HCT116 (cell line): Measurements from ENCODE around the gene MICALL2. TPM values are rescaled to one million over a fixed set of nuclear protein-coding genes. Genes with fewer than 3 reads are reported as not detected.

Experiments used
- ATAC-seq: fragments of 200-7000 bp; cut with Tn5 transposase; 2 replicates; pipeline ENCODE4 v1.9.1; 2020; ENCODE audit warnings: mild to moderate bottlenecking, moderate library complexity
- BruUV-seq: library from RNA; stranded (reverse); fragments of 400-500 nt; replicated peaks from 2 replicates; lab custom pipeline; 2021; lab: Mats Ljungman, UMichigan
- CTCF ChIA-PET: fragments of 300-600 bp; sonication (Branson Sonifier 250); formaldehyde crosslinking; loops from one replicate; lab custom pipeline; 2021; ENCODE audit warnings: antibody characterized with exemption; lab: Charles Lee
- POLR2A ChIA-PET: fragments of 300-600, 350-600 bp; sonication (Branson Sonifier 250); formaldehyde crosslinking; loops from one replicate; lab custom pipeline; 2021; ENCODE audit warnings: antibody characterized with exemption; lab: Charles Lee
- RAD21 ChIA-PET, 2 experiments: fragments of 300-600 bp; sonication (Branson Sonifier 250); formaldehyde crosslinking; loops; one replicate each; lab custom pipeline; 2023; ENCODE audit warnings: low total read pairs in 2 of 2; ENCODE audit not compliant: uncharacterized antibody in 2 of 2, unreplicated experiment in 2 of 2, low non-redundant PET in 1 of 2; lab: Charles Lee
- DNase-seq: peaks from one replicate; pipeline ENCODE4 v3.0.0-alpha.2; 2010; ENCODE audit warnings: low read depth, low spot score
- H2AFZ ChIP-seq: fragments of 200-600 bp; shearing (Covaris generic), sonication (generic); 2 replicates; pipeline ENCODE4 v1.6.1; 2017; ENCODE audit warnings: low read depth, mixed run types, mixed read lengths, antibody characterized with exemption, low read length; ENCODE audit not compliant: poor library complexity, severe bottlenecking
- H3K27ac ChIP-seq: 2 replicates; pipeline ENCODE4 v1.5.1; 2012; ENCODE audit warnings: low read depth, low read length
- H3K27me3 ChIP-seq: fragments of 200-600 bp; sonication (generic); 2 replicates; pipeline ENCODE4 v1.6.1; 2016; ENCODE audit warnings: mixed run types, low read length, mixed read lengths; ENCODE audit not compliant: insufficient read depth
- H3K36me3 ChIP-seq, 2 experiments: fragments of 200-500 bp in 1 of 2; fragments of 200-600 bp in 1 of 2; sonication (Bioruptor generic) in 1 of 2; sonication (generic) in 1 of 2; 2 replicates each; pipeline versions ENCODE4 v1.5.1 to v1.6.1; 2014 to 2016; ENCODE audit warnings: low read length in 2 of 2, inconsistent platforms in 1 of 2, mixed read lengths in 1 of 2, mixed run types in 1 of 2; ENCODE audit not compliant: insufficient read depth in 2 of 2, control insufficient read depth in 1 of 2
- H3K4me1 ChIP-seq, 2 experiments: fragments of 200-600 bp in 1 of 2; sonication (generic) in 1 of 2; 2 replicates each; pipeline versions ENCODE4 v1.5.1 to v1.6.1; 2012 to 2017; ENCODE audit warnings: low read length in 2 of 2, inconsistent platforms in 1 of 2, mild to moderate bottlenecking in 1 of 2, mixed read lengths in 1 of 2, mixed run types in 1 of 2, moderate library complexity in 1 of 2; ENCODE audit not compliant: insufficient read depth in 2 of 2, control insufficient read depth in 1 of 2
- H3K4me2 ChIP-seq: fragments of 200-600 bp; sonication (generic); 2 replicates; pipeline ENCODE4 v1.6.1; 2017; ENCODE audit warnings: mixed run types, low read length, mixed read lengths
- H3K4me3 ChIP-seq, 2 experiments: fragments of 200-600 bp in 1 of 2; sonication (generic) in 1 of 2; replicated peaks in 1 of 2; 2 replicates each; pipeline ENCODE4 v1.5.1; 2011 to 2016; ENCODE audit warnings: low read length in 2 of 2, control low read depth in 1 of 2, low read depth in 1 of 2, mild to moderate bottlenecking in 1 of 2, mixed read lengths in 1 of 2, mixed run types in 1 of 2
- H3K79me2 ChIP-seq: fragments of 200-600 bp; sonication (generic); 2 replicates; pipeline ENCODE4 v1.6.1; 2017; ENCODE audit warnings: mild to moderate bottlenecking, mixed run types, low read length, moderate library complexity, mixed read lengths; ENCODE audit not compliant: insufficient read depth
- H3K9ac ChIP-seq: fragments of 200-600 bp; sonication (generic); 2 replicates; pipeline ENCODE4 v1.6.1; 2016; ENCODE audit warnings: low read length, mixed read lengths
- H3K9me2 ChIP-seq: fragments of 200-600 bp; sonication (generic), shearing (Covaris generic); 2 replicates; pipeline ENCODE4 v1.6.1; 2017; ENCODE audit warnings: mixed run types, mild to moderate bottlenecking, moderate library complexity; ENCODE audit not compliant: insufficient read depth
- H3K9me3 ChIP-seq, 2 experiments: fragments of 200-500 bp in 1 of 2; fragments of 200-600 bp in 1 of 2; sonication (Bioruptor generic) in 1 of 2; sonication (generic) in 1 of 2; 2 replicates each; pipeline ENCODE4 v1.6.1; 2014 to 2017; ENCODE audit warnings: low read length in 2 of 2, mixed read lengths in 2 of 2, inconsistent platforms in 1 of 2, low read depth in 1 of 2, mild to moderate bottlenecking in 1 of 2, mixed run types in 1 of 2, moderate library complexity in 1 of 2; ENCODE audit not compliant: control insufficient read depth in 1 of 2, insufficient read depth in 1 of 2
- H4K20me1 ChIP-seq: fragments of 200-600 bp; sonication (generic), shearing (Covaris generic); 2 replicates; pipeline ENCODE4 v1.6.1; 2017; ENCODE audit warnings: mixed run types, mild to moderate bottlenecking, moderate library complexity; ENCODE audit not compliant: insufficient read depth
- EGR1 ChIP-seq: IDR thresholded peaks from 2 replicates; pipeline ENCODE4 v1.6.1; 2012; ENCODE audit warnings: low read depth
- POLR2A ChIP-seq: IDR thresholded peaks from 2 replicates; pipeline ENCODE4 v1.7.0; 2011; ENCODE audit warnings: borderline replicate concordance; ENCODE audit not compliant: insufficient read depth, insufficient read length; ENCODE audit errors: extremely low read depth
- POLR2AphosphoS5 ChIP-seq: IDR thresholded peaks from 2 replicates; pipeline ENCODE4 v1.6.1; 2011; ENCODE audit warnings: mild to moderate bottlenecking, low read depth, low read length, moderate library complexity
- ZFX ChIP-seq: fragments of 450-650 bp; IDR thresholded peaks from 2 replicates; pipeline ENCODE4 v1.6.1; 2017
- intact Hi-C: fragments of 100-400 bp; cut with micrococcal nuclease; formaldehyde crosslinking; loops from 2 replicates; pipeline ENCODE4 v1.10.0; 2022
- total RNA-seq: library from RNA; stranded (reverse); gene quantifications from one replicate; pipeline ENCODE4 v1.2.1, GENCODE V29; 2021; ENCODE audit not compliant: unreplicated experiment
- TF ChIP-seq, protein P1 (sequence below), 3 experiments: fragments of 200-600 bp in 1 of 3; sonication (generic) in 1 of 3; IDR thresholded peaks in 2 of 3; conservative IDR thresholded peaks in 1 of 3; 2 replicates each; pipeline ENCODE4 v1.5.1; 2012 to 2017; ENCODE audit warnings: low read depth in 2 of 3, low read length in 2 of 3, antibody characterized with exemption in 1 of 3, borderline replicate concordance in 1 of 3, control low read depth in 1 of 3, mild to moderate bottlenecking in 1 of 3, mixed read lengths in 1 of 3, mixed run types in 1 of 3, moderate library complexity in 1 of 3; ENCODE audit not compliant: insufficient read depth in 1 of 3
- TF ChIP-seq, protein P2 (sequence below): IDR thresholded peaks from 2 replicates; pipeline ENCODE4 v1.6.1; 2012; ENCODE audit warnings: low read depth

The MICALL2 gene
- total RNA-seq, 1 experiment from 2014 or later = 60.7 TPM

GRCh38 chr7:1478480-1478879, 19.2 kb upstream of the MICALL2 start:
- Histone ChIP-seq H3K27me3 (no peaks in the 10 kb centered on the region), H3K9me3 (no peaks in the 10 kb centered on the region), H2AFZ (no peak overlapping the region), H3K4me3 (no peak overlapping the region), H3K4me2 (no peak overlapping the region), H3K4me1 (peaks cover 3 to 13% of the 10 kb centered on the region in 2 experiments; a peak in 3 of 4 replicates), H3K9ac (no peak overlapping the region), H4K20me1 (no peaks in the 10 kb centered on the region), H3K9me2 (no peaks in the 10 kb centered on the region), H3K36me3 (peaks cover 0 to 37% of the 10 kb centered on the region in 2 experiments; a peak in 3 of 4 replicates), H3K27ac (no peak overlapping the region), H3K79me2 (no peaks in the 10 kb centered on the region)
- ATAC-seq = no peak
- intact Hi-C loops = no loop called here
- ChIA-PET CTCF (no interaction called here), RAD21 (no interaction called here), POLR2A (no interaction called here)
- no peak for TF ChIP-seq ZFX
- TF ChIP-seq, protein P1, sequence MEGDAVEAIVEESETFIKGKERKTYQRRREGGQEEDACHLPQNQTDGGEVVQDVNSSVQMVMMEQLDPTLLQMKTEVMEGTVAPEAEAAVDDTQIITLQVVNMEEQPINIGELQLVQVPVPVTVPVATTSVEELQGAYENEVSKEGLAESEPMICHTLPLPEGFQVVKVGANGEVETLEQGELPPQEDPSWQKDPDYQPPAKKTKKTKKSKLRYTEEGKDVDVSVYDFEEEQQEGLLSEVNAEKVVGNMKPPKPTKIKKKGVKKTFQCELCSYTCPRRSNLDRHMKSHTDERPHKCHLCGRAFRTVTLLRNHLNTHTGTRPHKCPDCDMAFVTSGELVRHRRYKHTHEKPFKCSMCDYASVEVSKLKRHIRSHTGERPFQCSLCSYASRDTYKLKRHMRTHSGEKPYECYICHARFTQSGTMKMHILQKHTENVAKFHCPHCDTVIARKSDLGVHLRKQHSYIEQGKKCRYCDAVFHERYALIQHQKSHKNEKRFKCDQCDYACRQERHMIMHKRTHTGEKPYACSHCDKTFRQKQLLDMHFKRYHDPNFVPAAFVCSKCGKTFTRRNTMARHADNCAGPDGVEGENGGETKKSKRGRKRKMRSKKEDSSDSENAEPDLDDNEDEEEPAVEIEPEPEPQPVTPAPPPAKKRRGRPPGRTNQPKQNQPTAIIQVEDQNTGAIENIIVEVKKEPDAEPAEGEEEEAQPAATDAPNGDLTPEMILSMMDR (IDR thresholded peaks at IDR 0.05 in 2 of 3, conservative IDR thresholded peaks at IDR 0.05 in 1 of 3; ENCODE audit: borderline replicate concordance in 1 of 3, insufficient read depth in 1 of 3, low read depth in 2 of 3, low read length in 2 of 3) = no peak
- TF ChIP-seq, protein P2, sequence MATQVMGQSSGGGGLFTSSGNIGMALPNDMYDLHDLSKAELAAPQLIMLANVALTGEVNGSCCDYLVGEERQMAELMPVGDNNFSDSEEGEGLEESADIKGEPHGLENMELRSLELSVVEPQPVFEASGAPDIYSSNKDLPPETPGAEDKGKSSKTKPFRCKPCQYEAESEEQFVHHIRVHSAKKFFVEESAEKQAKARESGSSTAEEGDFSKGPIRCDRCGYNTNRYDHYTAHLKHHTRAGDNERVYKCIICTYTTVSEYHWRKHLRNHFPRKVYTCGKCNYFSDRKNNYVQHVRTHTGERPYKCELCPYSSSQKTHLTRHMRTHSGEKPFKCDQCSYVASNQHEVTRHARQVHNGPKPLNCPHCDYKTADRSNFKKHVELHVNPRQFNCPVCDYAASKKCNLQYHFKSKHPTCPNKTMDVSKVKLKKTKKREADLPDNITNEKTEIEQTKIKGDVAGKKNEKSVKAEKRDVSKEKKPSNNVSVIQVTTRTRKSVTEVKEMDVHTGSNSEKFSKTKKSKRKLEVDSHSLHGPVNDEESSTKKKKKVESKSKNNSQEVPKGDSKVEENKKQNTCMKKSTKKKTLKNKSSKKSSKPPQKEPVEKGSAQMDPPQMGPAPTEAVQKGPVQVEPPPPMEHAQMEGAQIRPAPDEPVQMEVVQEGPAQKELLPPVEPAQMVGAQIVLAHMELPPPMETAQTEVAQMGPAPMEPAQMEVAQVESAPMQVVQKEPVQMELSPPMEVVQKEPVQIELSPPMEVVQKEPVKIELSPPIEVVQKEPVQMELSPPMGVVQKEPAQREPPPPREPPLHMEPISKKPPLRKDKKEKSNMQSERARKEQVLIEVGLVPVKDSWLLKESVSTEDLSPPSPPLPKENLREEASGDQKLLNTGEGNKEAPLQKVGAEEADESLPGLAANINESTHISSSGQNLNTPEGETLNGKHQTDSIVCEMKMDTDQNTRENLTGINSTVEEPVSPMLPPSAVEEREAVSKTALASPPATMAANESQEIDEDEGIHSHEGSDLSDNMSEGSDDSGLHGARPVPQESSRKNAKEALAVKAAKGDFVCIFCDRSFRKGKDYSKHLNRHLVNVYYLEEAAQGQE = no peak
- no peak for TF ChIP-seq POLR2AphosphoS5
- TF ChIP-seq EGR1 = no peak
- no peak for TF ChIP-seq POLR2A
- no peak for DNase-seq
- no TSS peak for BruUV-seq
